ENCODE results near the gene SHC2.

DNA sequence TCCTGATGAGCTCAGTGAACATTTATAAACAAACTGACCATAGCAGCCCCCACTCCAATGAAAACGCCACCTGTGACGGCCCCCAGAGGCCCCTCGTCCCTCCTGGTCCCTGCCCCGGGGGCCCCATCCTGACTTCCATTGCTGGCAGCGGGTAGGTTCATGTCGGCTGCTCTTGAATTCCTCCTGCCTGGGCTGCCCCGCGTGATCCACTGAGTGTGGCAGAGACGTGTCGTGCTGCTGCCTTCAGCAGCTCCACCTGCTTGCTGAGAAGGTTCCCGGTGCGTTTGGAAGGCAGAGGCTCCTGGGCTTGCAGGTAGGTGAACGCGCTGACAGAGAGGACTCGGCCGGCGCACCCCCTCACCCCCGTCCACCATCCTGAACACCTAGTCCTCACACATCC, 63.5 kb downstream of the SHC2 start:
- no peak for TF ChIP-seq POLR2A (IDR thresholded peaks at IDR 0.05; ENCODE audit: low read length)
- TF ChIP-seq GATA1 (IDR thresholded peaks at IDR 0.05; ENCODE audit: low read depth, low read length) = no peak
